ENCODE results near the gene LDLRAD4. TPM values are rescaled to one million over a fixed set of nuclear protein-coding genes. Genes with fewer than 3 reads are reported as not detected.

Gene LDLRAD4
- total and polyA plus RNA-seq, 9 of the 15 experiments (the other 6 are each of a cell fraction or from before 2014, with no cell fraction given), result 0.01 TPM; not detected in 8

GRCh38 chr18:13235421-13235831 lies 16.9 kb downstream of the LDLRAD4 start:
- DNase-seq (ENCODE audit: extremely low read depth in 1 of 4, low spot score in 3 of 4) (no peak), ATAC-seq (no peak), FAIRE-seq (no peak)
- Histone ChIP-seq H3K27ac (ENCODE audit: extremely low read depth, low read depth, low read length) (no peak overlapping the region), H3K4me3 (no peak overlapping the region), H3K36me3 (ENCODE audit: control insufficient read depth, insufficient read depth, low read length) (no peaks in the 10 kb centered on the region), H3K9me1 (ENCODE audit: control insufficient read depth, insufficient read depth, low read length) (no peaks in the 10 kb centered on the region), H3K9me3 (replicated peaks; ENCODE audit: control insufficient read depth, insufficient read depth, low read depth, low read length) (no peaks in the 10 kb centered on the region), H3K9ac (ENCODE audit: insufficient read depth in 1 of 2, low read depth in 2 of 2, low read length in 2 of 2) (no peak overlapping the region), H3K27me3 (ENCODE audit: control insufficient read depth in 2 of 2, insufficient read depth in 2 of 2, low read length in 2 of 2) (peaks cover 35 to 62% of the 10 kb centered on the region in 2 experiments), H3K79me2 (ENCODE audit: control insufficient read depth, insufficient read depth, low read length) (no peaks in the 10 kb centered on the region), H4K20me1 (replicated peaks; ENCODE audit: control insufficient read depth, insufficient read depth, low read length) (peaks cover 5% of the 10 kb centered on the region), H2AFZ (ENCODE audit: low read depth, low read length) (no peak overlapping the region), H3K4me2 (ENCODE audit: insufficient read depth, low read length) (no peak overlapping the region), H3K4me1 (replicated peaks in 1 of 2; ENCODE audit: control insufficient read depth in 2 of 2, insufficient read depth in 2 of 2, low read length in 2 of 2) (no peaks in the 10 kb centered on the region)
- 5% methylated on average over 6 of the region's 6 CpGs for WGBS (ENCODE audit: insufficient coverage, low coverage, missing lambda C conversion rate)
- CTCF ChIA-PET (ENCODE audit: low intra/inter-chr PET ratio), result no interaction called here
- in situ Hi-C loops (cut with MboI) (no loop called here), intact Hi-C loops (cut with micrococcal nuclease) (no loop called here)
- POLR2A ChIA-PET, result interaction anchor here (0.6 kb wide), 1 partner anchor 218 kb away, joined by 4 read pairs; no protein-coding TSS in a partner anchor
- BruUV-seq (replicated peaks), result no TSS peak
- TF ChIP-seq LEF1 (IDR thresholded peaks at IDR 0.05) (no peak), MYBL2 (IDR thresholded peaks at IDR 0.05; ENCODE audit: low read depth) (no peak), MYBL2 (CRISPR knock-in tag; IDR thresholded peaks at IDR 0.05; ENCODE audit: borderline replicate concordance) (no peak), ZBTB5 (IDR thresholded peaks at IDR 0.05) (no peak), E2F5 (CRISPR knock-in tag; IDR thresholded peaks at IDR 0.05) (no peak), TCF7L2 (IDR thresholded peaks at IDR 0.05; ENCODE audit: low read depth, low read length) (no peak), TBL1XR1 (IDR thresholded peaks at IDR 0.05; ENCODE audit: low read length in 2 of 2) (no peak), BRD9 (IDR thresholded peaks at IDR 0.05; ENCODE audit: low read depth, partially characterized antibody) (no peak), ZBTB34 (CRISPR knock-in tag; IDR thresholded peaks at IDR 0.05) (no peak), MTF1 (CRISPR knock-in tag; IDR thresholded peaks at IDR 0.05; ENCODE audit: borderline replicate concordance) (no peak), ZBTB8A (IDR thresholded peaks at IDR 0.05; ENCODE audit: partially characterized antibody) (no peak), SRSF9 (IDR thresholded peaks at IDR 0.05; ENCODE audit: borderline replicate concordance, low read depth, low read length) (no peak)
- TF ChIP-seq, protein P1, sequence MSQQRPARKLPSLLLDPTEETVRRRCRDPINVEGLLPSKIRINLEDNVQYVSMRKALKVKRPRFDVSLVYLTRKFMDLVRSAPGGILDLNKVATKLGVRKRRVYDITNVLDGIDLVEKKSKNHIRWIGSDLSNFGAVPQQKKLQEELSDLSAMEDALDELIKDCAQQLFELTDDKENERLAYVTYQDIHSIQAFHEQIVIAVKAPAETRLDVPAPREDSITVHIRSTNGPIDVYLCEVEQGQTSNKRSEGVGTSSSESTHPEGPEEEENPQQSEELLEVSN (IDR thresholded peaks at IDR 0.05; ENCODE audit: borderline replicate concordance in 1 of 2, extremely low read depth in 1 of 2, insufficient read depth in 1 of 2, insufficient read length in 1 of 2, low read depth in 1 of 2, low read length in 1 of 2, poor library complexity in 1 of 2, severe bottlenecking in 1 of 2), result no peak
- TF ChIP-seq, protein P2, sequence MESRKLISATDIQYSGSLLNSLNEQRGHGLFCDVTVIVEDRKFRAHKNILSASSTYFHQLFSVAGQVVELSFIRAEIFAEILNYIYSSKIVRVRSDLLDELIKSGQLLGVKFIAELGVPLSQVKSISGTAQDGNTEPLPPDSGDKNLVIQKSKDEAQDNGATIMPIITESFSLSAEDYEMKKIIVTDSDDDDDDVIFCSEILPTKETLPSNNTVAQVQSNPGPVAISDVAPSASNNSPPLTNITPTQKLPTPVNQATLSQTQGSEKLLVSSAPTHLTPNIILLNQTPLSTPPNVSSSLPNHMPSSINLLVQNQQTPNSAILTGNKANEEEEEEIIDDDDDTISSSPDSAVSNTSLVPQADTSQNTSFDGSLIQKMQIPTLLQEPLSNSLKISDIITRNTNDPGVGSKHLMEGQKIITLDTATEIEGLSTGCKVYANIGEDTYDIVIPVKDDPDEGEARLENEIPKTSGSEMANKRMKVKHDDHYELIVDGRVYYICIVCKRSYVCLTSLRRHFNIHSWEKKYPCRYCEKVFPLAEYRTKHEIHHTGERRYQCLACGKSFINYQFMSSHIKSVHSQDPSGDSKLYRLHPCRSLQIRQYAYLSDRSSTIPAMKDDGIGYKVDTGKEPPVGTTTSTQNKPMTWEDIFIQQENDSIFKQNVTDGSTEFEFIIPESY (CRISPR knock-in tag; IDR thresholded peaks at IDR 0.05), result no peak

All from K562 (cell line).